ENCODE data around the gene SNX9. TPM values are rescaled to one million over a fixed set of nuclear protein-coding genes. Genes with fewer than 3 reads are reported as not detected.
"Not testable (repeated sequence)": the region's sequence is repeated elsewhere in the genome, so short reads cannot be mapped to it uniquely, and the experiment has no call there.

SNX9 gene
- total RNA-seq, 1 experiment from 2014 or later, result 32.8 TPM

DNA sequence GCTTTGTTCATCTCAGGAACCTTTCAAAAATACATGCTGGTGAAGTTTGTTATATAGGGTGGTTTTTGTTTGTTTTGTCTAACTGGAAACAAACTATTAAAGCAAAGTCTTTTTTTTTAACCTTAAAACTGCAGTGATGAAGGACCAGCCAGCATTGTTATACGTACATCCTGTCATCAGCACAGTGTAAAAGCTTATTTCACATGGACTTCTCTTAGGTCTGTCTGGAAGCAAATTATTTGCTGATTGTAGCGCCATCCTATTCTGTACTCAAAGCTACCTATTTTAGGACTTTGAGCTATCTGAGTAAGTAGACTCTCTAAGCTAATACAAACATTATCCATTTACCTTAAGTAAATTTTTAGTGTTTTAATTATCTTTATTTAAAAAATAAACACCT is 61.7 kb downstream of the SNX9 start:
- Histone ChIP-seq H3K4me3 (no peak overlapping the region), H3K27ac (no peak overlapping the region), H3K36me3 (peaks cover 29% of the 10 kb centered on the region), H3K9me3 (replicated peaks) (no peaks in the 10 kb centered on the region), H3K4me1 (replicated peaks) (no peaks in the 10 kb centered on the region), H3K27me3 (replicated peaks) (no peaks in the 10 kb centered on the region)
- no peak for DNase-seq (ENCODE audit: low read depth in 1 of 2, low spot score in 2 of 2)

DNA sequence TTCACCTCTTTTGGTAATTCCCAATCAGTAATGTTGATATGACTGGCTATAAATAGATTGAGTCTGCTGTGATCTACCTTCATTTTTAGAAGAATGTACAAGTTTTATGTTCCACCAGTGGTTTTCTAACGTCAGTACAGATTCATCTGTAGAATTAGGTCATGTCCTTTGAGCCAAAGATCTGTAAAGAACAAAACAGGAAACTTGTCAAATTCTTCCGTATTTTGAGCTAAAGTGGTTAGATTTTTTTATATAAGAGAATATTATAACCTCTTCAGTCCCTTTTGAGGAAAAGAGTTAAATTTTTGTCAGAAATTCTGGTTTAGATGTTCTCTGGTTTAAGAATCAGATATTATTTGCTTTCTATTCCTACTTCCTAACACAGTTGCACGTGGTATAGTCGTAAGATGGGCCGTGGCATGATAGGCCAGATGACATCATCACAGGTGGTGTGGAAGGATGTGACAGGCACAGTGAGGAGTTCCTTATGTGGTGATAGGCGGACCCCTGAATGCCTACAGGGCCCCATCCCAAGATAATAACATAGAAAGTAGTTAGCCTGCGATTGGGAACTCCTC is 62.3 kb downstream of the SNX9 start:
- Histone ChIP-seq H3K27me3 (replicated peaks) (no peaks in the 10 kb centered on the region), H3K36me3 (peaks cover 29% of the 10 kb centered on the region), H3K4me3 (no peak overlapping the region), H3K4me1 (replicated peaks) (no peaks in the 10 kb centered on the region), H3K27ac (no peak overlapping the region), H3K9me3 (replicated peaks) (no peaks in the 10 kb centered on the region)
- no peak for DNase-seq (ENCODE audit: low read depth in 1 of 2, low spot score in 2 of 2)

DNA sequence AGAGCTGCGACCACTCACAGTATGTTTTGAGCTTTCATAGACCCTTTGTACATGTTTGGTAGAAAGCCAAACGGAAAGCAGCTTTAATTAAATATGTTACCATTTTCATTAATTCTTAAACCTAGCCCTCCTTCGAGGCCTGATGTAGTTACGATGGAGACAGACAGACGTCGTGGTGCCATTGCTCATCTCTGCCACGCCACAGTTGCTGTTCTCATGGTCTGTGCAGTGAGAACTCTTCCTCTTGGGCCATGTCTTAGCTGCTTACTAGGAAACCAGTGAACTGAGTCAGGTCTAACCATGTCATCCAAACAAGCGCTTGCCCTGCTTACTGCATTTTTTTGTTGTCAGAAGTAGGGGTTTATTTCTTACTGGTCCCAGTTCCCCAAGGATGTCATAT is 62.8 kb downstream of the SNX9 start:
- no peak for DNase-seq (ENCODE audit: low read depth in 1 of 2, low spot score in 2 of 2)
- Histone ChIP-seq H3K4me3 (no peak overlapping the region), H3K27me3 (replicated peaks) (no peaks in the 10 kb centered on the region), H3K9me3 (replicated peaks) (no peaks in the 10 kb centered on the region), H3K4me1 (replicated peaks) (no peaks in the 10 kb centered on the region), H3K27ac (no peak overlapping the region), H3K36me3 (peaks cover 26% of the 10 kb centered on the region)

DNA sequence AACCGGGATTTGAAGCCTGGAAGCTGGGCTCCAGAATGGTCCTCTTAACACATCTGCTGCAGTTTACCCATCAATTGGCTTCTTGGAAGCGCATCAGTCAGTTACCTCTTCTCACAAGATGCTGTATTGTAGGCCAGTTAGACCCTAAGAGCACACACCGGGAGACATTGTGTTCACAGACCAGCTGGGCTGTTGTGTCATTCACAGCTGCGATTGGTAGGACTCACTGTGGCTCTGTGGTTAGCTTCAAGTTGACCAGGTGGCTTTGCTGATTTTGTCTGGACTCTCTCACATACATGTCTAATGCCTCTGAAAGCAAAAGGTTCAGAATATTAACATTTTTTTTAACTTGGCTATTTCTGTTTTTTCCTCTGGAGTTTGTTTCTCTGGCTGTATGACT is 64.8 kb downstream of the SNX9 start:
- peaks cover 23% of the 10 kb centered on the region for H3K36me3 ChIP-seq
- H3K4me1 ChIP-seq (replicated peaks), result no peaks in the 10 kb centered on the region
- DNase-seq (ENCODE audit: low read depth in 1 of 2, low spot score in 2 of 2), result no peak
- H3K27ac ChIP-seq, result no peak overlapping the region
- H3K27me3 ChIP-seq (replicated peaks), result no peaks in the 10 kb centered on the region
- H3K9me3 ChIP-seq (replicated peaks), result no peaks in the 10 kb centered on the region
- no peak overlapping the region for H3K4me3 ChIP-seq

DNA sequence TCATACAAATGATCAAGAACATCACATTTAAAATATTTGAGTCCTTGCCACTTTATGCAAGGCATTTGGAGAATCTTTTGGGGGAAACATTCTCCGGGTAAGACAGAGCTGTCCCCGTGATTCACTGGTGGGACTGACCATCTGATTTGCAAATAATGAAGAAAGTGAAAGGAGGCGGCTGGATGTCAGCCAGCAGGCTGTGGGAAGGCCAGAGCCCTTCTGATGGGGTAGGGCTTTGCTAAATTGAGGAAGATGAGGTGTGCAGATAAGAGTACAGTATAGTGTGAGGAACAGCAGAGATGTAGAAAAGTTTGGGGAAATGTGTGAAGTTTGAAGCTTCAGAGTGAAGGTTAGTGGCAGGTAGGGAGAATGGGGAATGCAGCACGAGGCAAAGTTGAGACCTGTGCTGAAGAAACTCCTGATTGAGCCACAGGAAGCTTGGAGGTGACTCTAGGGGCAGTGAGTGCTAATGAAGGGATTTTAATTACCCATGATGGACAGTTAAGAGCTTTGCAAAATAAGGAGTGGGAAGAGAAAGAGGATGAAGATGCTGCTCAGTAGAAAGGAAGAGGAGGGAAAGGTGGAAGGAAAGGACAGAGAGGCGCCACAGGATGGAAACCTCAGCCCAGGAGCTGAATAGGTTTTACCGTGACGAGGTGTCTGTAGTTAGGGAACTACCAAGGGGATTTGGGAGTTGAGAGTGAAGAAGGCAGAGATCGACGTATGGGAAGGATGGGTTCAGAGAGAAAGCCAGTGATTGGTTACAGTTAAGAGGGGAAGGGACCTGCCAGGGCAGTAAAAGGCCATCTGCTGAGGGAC is 68.7 kb downstream of the SNX9 start:
- no peak for DNase-seq (ENCODE audit: low read depth in 1 of 2, low spot score in 2 of 2)
- H3K9me3 ChIP-seq (replicated peaks), result no peaks in the 10 kb centered on the region
- H3K27ac ChIP-seq, result no peak overlapping the region
- H3K4me1 ChIP-seq (replicated peaks), result no peaks in the 10 kb centered on the region
- peaks cover 10% of the 10 kb centered on the region for H3K36me3 ChIP-seq
- no peak overlapping the region for H3K4me3 ChIP-seq
- no peaks in the 10 kb centered on the region; the same call in 1 of the 2 replicates for H3K27me3 ChIP-seq (replicated peaks)

DNA sequence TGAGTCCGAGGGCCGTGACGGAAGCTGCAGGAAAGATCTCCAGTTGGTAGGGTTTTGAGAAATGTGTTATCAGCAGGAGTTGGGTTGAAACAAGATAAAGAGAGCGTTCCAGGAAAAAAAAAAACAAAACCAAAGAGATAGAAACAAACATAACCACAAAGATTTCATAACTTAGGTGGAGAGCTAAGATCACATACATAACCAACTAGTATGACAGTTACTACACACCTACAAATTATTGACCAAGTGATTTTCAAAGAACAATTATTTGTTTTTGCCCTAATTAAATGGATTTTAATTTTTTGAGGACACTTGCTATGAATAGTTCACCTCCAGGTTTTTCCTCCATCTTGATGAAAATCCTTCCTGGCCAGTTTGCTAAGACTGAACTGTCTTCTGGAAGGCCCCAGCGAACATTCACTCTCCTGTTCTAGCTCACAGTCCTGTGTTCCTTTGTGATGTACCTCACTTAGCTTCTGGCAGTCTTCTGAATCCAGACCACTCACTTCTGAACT is 69.4 kb downstream of the SNX9 start:
- Histone ChIP-seq H3K27ac (no peak overlapping the region), H3K4me3 (no peak overlapping the region), H3K4me1 (replicated peaks) (no peaks in the 10 kb centered on the region), H3K27me3 (replicated peaks) (no peaks in the 10 kb centered on the region; the same call in 1 of the 2 replicates), H3K9me3 (replicated peaks) (no peaks in the 10 kb centered on the region), H3K36me3 (peaks cover 13% of the 10 kb centered on the region)
- DNase-seq (ENCODE audit: low read depth in 1 of 2, low spot score in 2 of 2), result no peak

DNA sequence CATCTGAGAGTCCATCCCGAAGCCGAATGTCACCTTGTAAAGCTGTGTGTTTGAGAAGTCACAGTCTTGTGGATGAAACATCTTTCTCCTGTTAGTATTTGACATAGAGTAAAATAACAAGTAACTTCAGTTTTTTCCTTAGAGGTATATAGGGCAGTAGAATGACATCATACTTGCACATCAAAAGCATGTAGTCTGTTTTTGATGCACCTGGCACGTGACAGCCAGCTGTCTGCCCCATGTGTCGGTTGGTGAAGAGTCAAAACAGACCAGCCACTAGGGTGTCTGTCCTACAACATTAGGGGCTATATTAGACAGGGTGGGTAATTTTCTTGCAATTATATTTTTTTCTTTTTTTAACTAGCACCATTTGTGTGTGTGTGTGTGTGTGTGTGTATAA is 70.2 kb downstream of the SNX9 start:
- no peak for DNase-seq (ENCODE audit: low read depth in 1 of 2, low spot score in 2 of 2)
- no peak overlapping the region for H3K4me3 ChIP-seq
- H3K4me1 ChIP-seq (replicated peaks), result no peaks in the 10 kb centered on the region
- no peaks in the 10 kb centered on the region for H3K9me3 ChIP-seq (replicated peaks)
- H3K27ac ChIP-seq, result no peak overlapping the region
- H3K36me3 ChIP-seq, result peaks cover 14% of the 10 kb centered on the region
- no peaks in the 10 kb centered on the region; the same call in 1 of the 2 replicates for H3K27me3 ChIP-seq (replicated peaks)

DNA sequence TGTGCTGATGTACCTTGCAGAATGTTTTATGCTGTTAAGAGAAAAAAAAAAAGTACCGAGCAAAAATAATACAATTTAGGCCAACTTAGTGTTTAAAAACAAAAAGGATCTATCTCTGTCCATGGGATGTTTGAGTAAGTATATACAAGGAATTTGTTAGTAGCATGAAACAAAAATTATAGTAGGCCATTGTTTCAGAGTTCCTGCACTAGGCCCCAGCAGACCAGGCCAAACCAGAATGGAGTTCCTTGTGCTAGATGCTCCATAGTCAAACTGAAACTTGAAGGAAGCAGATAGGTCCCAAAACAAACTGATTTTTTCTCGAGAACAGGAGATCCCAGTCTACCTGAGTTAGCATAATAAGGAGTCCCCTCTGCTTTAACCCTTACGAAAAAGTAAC is 72.5 kb downstream of the SNX9 start:
- Histone ChIP-seq H3K4me1 (replicated peaks) (no peaks in the 10 kb centered on the region), H3K27me3 (replicated peaks) (no peaks in the 10 kb centered on the region; the same call in 1 of the 2 replicates), H3K4me3 (no peak overlapping the region), H3K36me3 (peaks cover 12% of the 10 kb centered on the region), H3K9me3 (replicated peaks) (no peaks in the 10 kb centered on the region), H3K27ac (no peak overlapping the region)
- DNase-seq (ENCODE audit: low read depth in 1 of 2, low spot score in 2 of 2), result no peak

DNA sequence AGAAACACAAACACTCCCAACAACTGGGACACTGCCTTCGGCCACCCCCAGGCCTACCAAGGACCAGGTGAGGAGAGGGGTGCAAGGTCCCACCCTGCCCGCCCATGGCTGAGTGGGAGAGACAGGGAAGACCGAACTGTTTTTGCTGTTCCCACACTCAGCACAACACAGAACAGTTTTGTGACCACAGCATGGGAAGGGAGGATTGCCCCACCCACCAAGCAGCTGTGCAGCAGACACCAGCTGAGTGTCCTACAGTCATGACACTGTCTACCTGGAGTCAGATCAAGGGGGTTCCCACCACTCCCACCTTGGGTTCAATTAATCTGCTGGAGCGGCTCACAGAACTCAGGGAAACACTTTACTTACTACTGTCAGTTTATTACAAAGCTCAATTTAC is 73.9 kb downstream of the SNX9 start:
- Histone ChIP-seq H3K4me1 (replicated peaks) (no peaks in the 10 kb centered on the region), H3K4me3 (no peak overlapping the region), H3K27me3 (replicated peaks) (no peaks in the 10 kb centered on the region; the same call in 1 of the 2 replicates), H3K36me3 (peaks cover 14% of the 10 kb centered on the region), H3K27ac (no peak overlapping the region), H3K9me3 (replicated peaks) (no peaks in the 10 kb centered on the region)
- DNase-seq (ENCODE audit: low read depth in 1 of 2, low spot score in 2 of 2), result no peak

DNA sequence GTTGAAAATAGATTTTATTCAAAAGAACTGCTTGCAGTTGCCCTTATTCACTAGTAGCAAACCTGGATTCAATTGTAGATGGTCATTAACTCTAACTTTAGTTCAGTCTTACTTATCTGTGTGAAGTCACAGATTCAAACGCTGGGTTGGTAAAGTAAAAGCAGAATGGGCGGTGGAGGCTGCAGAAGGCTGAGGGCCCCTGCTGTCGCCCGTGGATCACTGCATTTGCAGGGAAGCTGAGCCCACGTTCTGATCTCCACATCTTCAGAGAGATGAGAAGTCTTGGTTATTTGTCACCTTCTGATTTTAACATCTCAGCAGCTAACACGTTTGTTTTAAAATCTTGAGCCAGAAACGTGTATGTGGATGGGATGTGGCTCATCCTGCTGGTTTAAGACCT is 75.1 kb downstream of the SNX9 start:
- Histone ChIP-seq H3K9me3 (replicated peaks) (no peaks in the 10 kb centered on the region), H3K27me3 (replicated peaks) (no peaks in the 10 kb centered on the region; the same call in 1 of the 2 replicates), H3K27ac (no peak overlapping the region), H3K4me1 (replicated peaks) (no peaks in the 10 kb centered on the region), H3K36me3 (peaks cover 26% of the 10 kb centered on the region), H3K4me3 (no peak overlapping the region)
- DNase-seq (ENCODE audit: low read depth in 1 of 2, low spot score in 2 of 2), result no peak

DNA sequence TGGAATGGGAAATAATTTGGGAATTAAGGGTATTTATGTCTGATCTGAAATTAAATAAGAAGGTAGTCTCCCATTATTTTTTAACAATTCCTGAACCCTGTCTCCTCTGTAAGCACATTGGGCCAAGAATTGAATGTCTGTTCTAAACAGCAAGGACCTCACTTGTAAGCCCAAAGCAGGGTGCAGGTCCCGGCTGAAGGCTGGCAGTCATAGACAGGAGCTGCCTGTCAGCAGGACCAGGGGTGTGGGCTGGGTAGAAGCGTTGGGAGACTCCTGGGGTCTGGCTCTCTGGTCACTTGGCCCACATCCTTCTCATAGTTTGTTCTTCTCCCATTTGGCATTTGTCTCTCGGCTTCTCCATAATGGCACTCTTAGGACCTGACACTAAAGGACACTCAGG is 75.6 kb downstream of the SNX9 start:
- H3K9me3 ChIP-seq (replicated peaks), result no peaks in the 10 kb centered on the region
- no peak overlapping the region for H3K27ac ChIP-seq
- H3K4me3 ChIP-seq, result no peak overlapping the region
- H3K27me3 ChIP-seq (replicated peaks), result no peaks in the 10 kb centered on the region; the same call in 1 of the 2 replicates
- H3K36me3 ChIP-seq, result peaks cover 29% of the 10 kb centered on the region
- DNase-seq (ENCODE audit: low read depth in 1 of 2, low spot score in 2 of 2), result no peak
- H3K4me1 ChIP-seq (replicated peaks), result no peaks in the 10 kb centered on the region

DNA sequence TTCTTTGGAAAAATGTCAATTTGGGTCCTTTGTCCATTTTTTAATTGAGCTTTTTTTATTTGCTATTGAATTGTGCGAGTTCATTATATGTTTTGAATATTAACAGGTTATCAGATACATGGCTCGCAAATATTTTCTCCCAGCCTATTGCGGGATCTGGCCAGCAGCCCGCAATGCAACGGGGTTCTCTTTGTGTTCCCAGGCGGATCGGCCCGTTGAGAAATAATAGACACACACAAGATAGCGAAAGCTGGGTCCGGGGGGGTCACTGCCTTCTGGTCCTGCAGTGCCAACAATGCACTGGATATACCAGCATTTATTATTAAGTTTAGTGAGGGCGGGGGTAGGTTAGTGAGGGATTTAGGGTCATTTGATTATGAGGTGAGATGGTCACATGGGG is 77.2 kb downstream of the SNX9 start:
- peaks cover 31% of the 10 kb centered on the region for H3K36me3 ChIP-seq
- H3K4me1 ChIP-seq (replicated peaks); H3K27me3 ChIP-seq (replicated peaks); H3K9me3 ChIP-seq (replicated peaks); DNase-seq (ENCODE audit: low read depth in 1 of 2, low spot score in 2 of 2); H3K4me3 ChIP-seq; H3K27ac ChIP-seq: not testable (repeated sequence)

DNA sequence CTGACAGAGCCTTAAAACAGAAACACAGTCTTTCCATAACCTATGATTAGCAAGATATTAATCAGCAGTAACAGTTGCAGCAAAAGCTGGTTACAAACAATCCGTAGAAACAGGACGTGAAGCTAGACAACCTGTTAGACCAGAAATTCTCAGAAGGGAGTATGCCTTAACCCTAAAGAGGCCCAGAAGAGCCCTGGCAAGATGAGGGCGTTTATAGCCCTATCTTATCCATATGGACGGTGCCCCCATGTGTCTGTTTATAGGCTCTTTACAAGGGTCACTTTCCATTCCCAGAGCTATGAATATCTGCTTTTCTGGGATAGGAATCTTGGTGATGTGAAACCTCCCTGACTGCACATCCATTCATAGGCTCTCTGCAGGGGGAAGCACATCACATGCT is 77.7 kb downstream of the SNX9 start:
- H3K36me3 ChIP-seq, result peaks cover 31% of the 10 kb centered on the region

DNA sequence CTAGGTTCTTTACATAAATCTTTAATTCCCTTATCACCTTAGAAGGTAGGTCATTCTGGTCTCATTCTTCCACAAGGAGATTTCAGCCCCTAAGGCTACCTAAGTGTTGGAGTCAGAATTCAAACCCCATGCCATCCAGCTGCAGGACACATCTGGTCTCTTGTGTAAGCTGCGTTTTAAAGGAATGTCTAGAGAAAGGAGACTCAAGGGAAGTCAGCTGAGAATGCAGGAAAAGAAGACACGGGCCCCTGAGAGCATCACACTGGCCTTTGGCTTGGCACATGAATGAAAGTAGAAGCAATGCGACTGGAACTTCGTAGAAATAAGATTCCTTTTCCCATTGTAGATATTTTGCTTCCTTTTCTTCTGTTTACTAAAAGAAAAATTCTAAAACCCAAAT is 82.0 kb downstream of the SNX9 start:
- H3K9me3 ChIP-seq (replicated peaks), result no peaks in the 10 kb centered on the region
- peaks cover 35% of the 10 kb centered on the region for H3K36me3 ChIP-seq
- no peak overlapping the region for H3K27ac ChIP-seq
- peaks cover 9% of the 10 kb centered on the region for H3K4me1 ChIP-seq (replicated peaks)
- no peak for DNase-seq (ENCODE audit: low read depth in 1 of 2, low spot score in 2 of 2)
- no peak overlapping the region for H3K4me3 ChIP-seq
- no peaks in the 10 kb centered on the region for H3K27me3 ChIP-seq (replicated peaks)

More for the DNA sequence above, 77.7 kb downstream of the SNX9 start:
- H3K27me3 ChIP-seq (replicated peaks); H3K27ac ChIP-seq; H3K9me3 ChIP-seq (replicated peaks); H3K4me1 ChIP-seq (replicated peaks); H3K4me3 ChIP-seq; DNase-seq (ENCODE audit: low read depth in 1 of 2, low spot score in 2 of 2): not testable (repeated sequence)
